OCI-LY3 (cell line): ENCODE measurements around the gene AGBL1.

ENCODE experiments used
- H2AFZ ChIP-seq: fragments of 200-600, 300-600 bp; shearing (Covaris generic); 2 replicates; pipeline ENCODE4 v1.6.0; 2014; ENCODE audit warnings: antibody characterized with exemption, low read depth, low read length
- H3K27ac ChIP-seq: fragments of 200-600, 300-600 bp; sonication (generic); 2 replicates; pipeline ENCODE4 v1.5.1; 2014; ENCODE audit warnings: mild to moderate bottlenecking, low read length, moderate library complexity, mixed read lengths
- H3K27me3 ChIP-seq: fragments of 200-600, 300-600 bp; sonication (generic); 2 replicates; pipeline ENCODE4 v1.6.1; 2014; ENCODE audit warnings: low read depth, low read length, mixed read lengths
- H3K36me3 ChIP-seq: fragments of 200-600, 300-600 bp; sonication (generic); replicated peaks from 2 replicates; pipeline ENCODE3; 2014; ENCODE audit warnings: low read depth, low read length, mixed read lengths
- H3K4me1 ChIP-seq: fragments of 300-600, 200-600 bp; sonication (generic); 2 replicates; pipeline ENCODE4 v1.6.1; 2014; ENCODE audit warnings: low read length, mixed read lengths
- H3K4me2 ChIP-seq: fragments of 200-600, 300-600 bp; sonication (generic); 2 replicates; pipeline ENCODE4 v1.6.1; 2014; ENCODE audit warnings: low read length, mixed read lengths
- H3K4me3 ChIP-seq: fragments of 300-600, 200-600 bp; sonication (generic); 2 replicates; pipeline ENCODE4 v1.5.1; 2014; ENCODE audit warnings: antibody characterized with exemption, mild to moderate bottlenecking, low read length, moderate library complexity
- H3K79me2 ChIP-seq: fragments of 300-600, 200-600 bp; shearing (Covaris generic); 2 replicates; pipeline ENCODE4 v1.6.1; 2014; ENCODE audit warnings: mild to moderate bottlenecking, low read length, mixed read lengths
- H3K9ac ChIP-seq: fragments of 300-600, 200-600 bp; shearing (Covaris generic); 2 replicates; pipeline ENCODE4 v1.6.0; 2014; ENCODE audit warnings: mild to moderate bottlenecking, low read length, moderate library complexity
- H3K9me3 ChIP-seq: fragments of 200-600, 300-600 bp; shearing (Covaris generic); 2 replicates; pipeline ENCODE4 v1.6.1; 2014; ENCODE audit warnings: low read length, mixed read lengths; ENCODE audit not compliant: insufficient read depth
- H4K20me1 ChIP-seq: fragments of 200-600, 300-600 bp; sonication (generic); 2 replicates; pipeline ENCODE4 v1.6.1; 2016; ENCODE audit warnings: low read length, mixed read lengths; ENCODE audit not compliant: insufficient read depth
- CTCF ChIP-seq: fragments of 200-600, 300-600 bp; sonication (generic); IDR thresholded peaks from 2 replicates; pipeline ENCODE4 v1.5.1; 2014; ENCODE audit warnings: antibody characterized with exemption, low read length, low read depth
- EZH2phosphoT487 ChIP-seq: fragments of 200-600 bp; shearing (Covaris generic); IDR thresholded peaks from 2 replicates; pipeline ENCODE4 v1.6.1; 2018; ENCODE audit warnings: antibody characterized with exemption, mixed run types, low read depth

The AGBL1 gene

GRCh38 chr15:86491118-86491517 is 411.4 kb downstream of the AGBL1 start:
- H3K4me3 ChIP-seq, result no peak overlapping the region
- H3K4me2 ChIP-seq, result no peak overlapping the region
- H2AFZ ChIP-seq, result no peak overlapping the region
- no peaks in the 10 kb centered on the region for H3K36me3 ChIP-seq
- no peak for TF ChIP-seq CTCF
- TF ChIP-seq EZH2phosphoT487, result no peak
- H3K9ac ChIP-seq, result no peak overlapping the region
- H3K27me3 ChIP-seq, result no peaks in the 10 kb centered on the region
- no peaks in the 10 kb centered on the region for H3K9me3 ChIP-seq
- no peaks in the 10 kb centered on the region for H3K79me2 ChIP-seq
- H3K4me1 ChIP-seq, result no peaks in the 10 kb centered on the region
- H3K27ac ChIP-seq, result no peak overlapping the region
- no peaks in the 10 kb centered on the region for H4K20me1 ChIP-seq

- Histone ChIP-seq H3K36me3 (no peaks in the 10 kb centered on the region), H3K4me2 (no peak overlapping the region), H4K20me1 (no peaks in the 10 kb centered on the region), H3K4me3 (no peak overlapping the region), H3K9ac (no peak overlapping the region), H3K27ac (no peak overlapping the region), H3K4me1 (no peaks in the 10 kb centered on the region), H3K79me2 (no peaks in the 10 kb centered on the region), H3K27me3 (no peaks in the 10 kb centered on the region), H2AFZ (no peak overlapping the region), H3K9me3 (no peaks in the 10 kb centered on the region)
- TF ChIP-seq CTCF (no peak), EZH2phosphoT487 (no peak)
Observed at GRCh38 chr15:86493884-86494283, 414.2 kb downstream of the AGBL1 start.

GRCh38 chr15:86494475-86494874 is 414.8 kb downstream of the AGBL1 start:
- Histone ChIP-seq H3K4me1 (no peaks in the 10 kb centered on the region), H2AFZ (no peak overlapping the region), H3K4me2 (no peak overlapping the region), H3K27me3 (no peaks in the 10 kb centered on the region), H3K9me3 (no peaks in the 10 kb centered on the region), H3K9ac (no peak overlapping the region), H3K4me3 (no peak overlapping the region), H3K79me2 (no peaks in the 10 kb centered on the region), H3K36me3 (no peaks in the 10 kb centered on the region), H4K20me1 (no peaks in the 10 kb centered on the region), H3K27ac (no peak overlapping the region)
- TF ChIP-seq EZH2phosphoT487 (no peak), CTCF (no peak)

- Histone ChIP-seq H3K27ac (no peak overlapping the region), H3K9me3 (no peaks in the 10 kb centered on the region), H3K4me3 (no peak overlapping the region), H4K20me1 (no peaks in the 10 kb centered on the region), H3K4me1 (no peaks in the 10 kb centered on the region), H3K9ac (no peak overlapping the region), H3K4me2 (no peak overlapping the region), H3K36me3 (no peaks in the 10 kb centered on the region), H2AFZ (no peak overlapping the region), H3K79me2 (no peaks in the 10 kb centered on the region), H3K27me3 (no peaks in the 10 kb centered on the region)
- TF ChIP-seq CTCF (no peak), EZH2phosphoT487 (no peak)
Observed at GRCh38 chr15:86502301-86502700, 422.6 kb downstream of the AGBL1 start.
